Activated CD4-positive, alpha-beta T cell treated with anti-CD3 and anti-CD28 coated beads for 48 hours (primary cell): Measurements from ENCODE around the gene SHLD1.

Experiments
- DNase-seq: peaks from one replicate; pipeline ENCODE4 v3.0.0-alpha.2; 2020

The SHLD1 gene

DNA sequence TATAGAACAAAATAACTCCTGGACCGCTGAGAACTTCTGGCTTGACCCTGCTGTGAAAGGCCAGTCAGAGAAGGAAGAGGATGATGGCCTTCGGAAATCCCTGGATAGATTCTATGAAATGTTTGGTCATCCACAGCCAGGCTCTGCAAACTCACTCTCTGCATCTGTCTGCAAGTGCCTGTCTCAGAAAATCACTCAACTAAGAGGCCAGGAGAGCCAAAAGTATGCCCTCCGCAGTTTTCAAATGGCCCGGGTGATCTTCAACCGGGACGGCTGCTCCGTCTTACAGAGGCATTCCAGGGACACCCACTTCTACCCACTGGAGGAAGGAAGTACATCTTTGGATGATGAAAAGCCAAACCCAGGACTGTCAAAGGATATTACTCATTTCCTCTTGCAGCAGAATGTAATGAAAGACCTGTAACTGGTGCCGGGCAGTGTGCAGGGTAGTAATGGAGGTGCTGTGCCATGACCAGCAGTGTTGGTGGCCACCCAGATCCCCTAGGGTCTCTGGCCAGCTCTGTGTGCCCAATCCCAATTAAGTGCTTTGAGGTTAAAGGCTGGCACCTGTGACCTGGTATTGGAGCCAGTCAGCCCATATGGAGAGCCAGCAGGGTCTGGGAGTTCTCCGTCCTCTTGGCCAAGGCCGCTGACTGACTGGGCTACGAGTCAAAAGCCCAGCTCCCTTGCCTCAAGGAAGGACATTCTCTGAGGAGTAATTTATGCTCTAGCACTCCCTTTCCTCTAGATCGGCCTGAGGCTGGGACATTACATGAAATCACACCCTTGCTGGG, 113.0 kb downstream of the SHLD1 start:
- DNase-seq: no peak

DNA sequence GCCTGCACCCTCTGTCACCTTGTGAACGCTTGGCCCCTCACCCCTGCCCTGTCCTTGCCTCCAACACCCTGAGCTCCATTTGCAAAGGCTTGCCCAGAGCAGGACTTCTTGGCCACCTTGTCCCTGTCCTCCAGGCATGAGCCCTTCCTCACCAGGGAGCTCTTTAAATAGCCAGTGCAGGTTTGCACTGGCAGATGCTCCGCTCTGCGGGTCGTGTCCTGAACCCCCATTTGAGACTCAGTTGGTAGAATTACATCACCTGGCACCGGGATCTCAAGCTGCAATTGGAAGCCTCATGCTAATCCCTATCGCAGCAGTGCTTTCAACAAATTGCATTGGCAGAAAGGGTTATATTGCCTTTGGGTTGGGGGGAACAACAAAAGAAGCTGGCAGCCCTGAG, 114.2 kb downstream of the SHLD1 start:
- no peak for DNase-seq

DNA sequence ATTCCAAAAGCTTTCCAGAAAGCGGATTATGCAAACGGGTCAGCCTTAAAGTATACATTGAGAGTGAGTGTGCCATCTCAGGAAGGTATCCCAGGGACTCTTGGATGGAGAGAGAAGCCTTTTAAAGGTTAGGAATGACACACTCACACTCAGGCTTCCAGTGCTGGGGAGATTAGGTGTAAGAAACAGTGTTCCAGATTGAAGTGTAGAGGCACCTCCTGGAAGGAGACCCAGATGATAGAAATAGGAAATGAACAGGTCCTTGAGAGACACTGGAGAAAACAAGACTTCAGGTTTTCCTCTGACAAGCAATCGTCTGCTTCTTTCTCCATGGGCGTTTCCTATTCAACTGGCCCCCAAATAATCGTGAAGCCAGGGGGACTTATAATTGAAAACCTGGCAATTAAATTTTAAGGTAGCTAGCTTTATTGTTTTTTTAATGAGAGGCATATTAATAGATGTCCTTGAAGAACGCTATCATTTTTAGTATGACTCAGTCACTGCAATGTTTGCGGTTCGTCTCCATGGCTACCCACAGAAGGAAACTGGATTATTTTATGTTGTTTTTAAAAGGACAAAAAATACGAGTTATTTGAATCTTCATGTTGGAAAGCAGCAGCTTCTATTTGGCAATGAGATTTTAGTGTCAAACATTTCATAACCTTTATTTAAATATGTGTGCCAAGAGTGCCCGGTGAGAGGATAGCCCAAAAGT, 114.8 kb downstream of the SHLD1 start:
- DNase-seq: no peak

DNA sequence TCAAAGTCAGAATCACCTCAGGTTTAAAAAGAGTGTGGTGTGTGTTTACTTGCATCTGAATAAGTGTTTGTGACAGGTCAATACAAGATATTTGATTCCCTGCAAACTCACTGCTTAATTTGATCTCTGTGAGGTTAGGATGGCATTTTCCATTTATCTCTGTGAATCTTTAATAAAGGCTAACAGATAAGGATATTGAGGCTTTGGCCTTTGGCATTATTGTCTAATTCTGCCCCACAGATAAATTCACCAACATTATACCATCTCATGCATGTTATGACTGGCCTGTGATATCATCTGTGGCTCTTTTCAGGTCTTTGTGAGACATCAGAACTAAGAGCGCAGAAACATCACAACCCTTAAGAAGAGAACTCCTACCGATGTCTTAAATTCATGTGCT, 115.4 kb downstream of the SHLD1 start:
- no peak for DNase-seq

DNA sequence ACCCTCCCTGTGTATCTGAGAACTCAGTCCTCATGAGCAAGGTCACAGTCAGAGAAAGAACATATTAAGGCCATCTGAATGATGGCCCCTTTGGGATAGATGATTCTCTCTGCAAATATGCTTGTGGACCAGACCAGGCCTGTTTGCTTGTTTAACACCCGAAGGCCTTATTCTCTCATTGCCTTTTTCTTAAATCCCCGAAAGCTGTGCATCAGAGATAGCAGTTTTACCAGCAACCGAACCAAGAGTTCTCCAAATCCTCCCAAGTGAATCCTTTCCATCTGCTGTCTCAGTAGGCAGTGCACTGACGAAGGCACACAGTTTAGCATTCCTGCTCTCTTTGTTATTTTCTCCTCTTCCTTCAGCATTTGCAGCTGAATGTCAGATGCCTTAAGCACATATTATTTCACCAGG, 120.4 kb downstream of the SHLD1 start:
- no peak for DNase-seq

DNA sequence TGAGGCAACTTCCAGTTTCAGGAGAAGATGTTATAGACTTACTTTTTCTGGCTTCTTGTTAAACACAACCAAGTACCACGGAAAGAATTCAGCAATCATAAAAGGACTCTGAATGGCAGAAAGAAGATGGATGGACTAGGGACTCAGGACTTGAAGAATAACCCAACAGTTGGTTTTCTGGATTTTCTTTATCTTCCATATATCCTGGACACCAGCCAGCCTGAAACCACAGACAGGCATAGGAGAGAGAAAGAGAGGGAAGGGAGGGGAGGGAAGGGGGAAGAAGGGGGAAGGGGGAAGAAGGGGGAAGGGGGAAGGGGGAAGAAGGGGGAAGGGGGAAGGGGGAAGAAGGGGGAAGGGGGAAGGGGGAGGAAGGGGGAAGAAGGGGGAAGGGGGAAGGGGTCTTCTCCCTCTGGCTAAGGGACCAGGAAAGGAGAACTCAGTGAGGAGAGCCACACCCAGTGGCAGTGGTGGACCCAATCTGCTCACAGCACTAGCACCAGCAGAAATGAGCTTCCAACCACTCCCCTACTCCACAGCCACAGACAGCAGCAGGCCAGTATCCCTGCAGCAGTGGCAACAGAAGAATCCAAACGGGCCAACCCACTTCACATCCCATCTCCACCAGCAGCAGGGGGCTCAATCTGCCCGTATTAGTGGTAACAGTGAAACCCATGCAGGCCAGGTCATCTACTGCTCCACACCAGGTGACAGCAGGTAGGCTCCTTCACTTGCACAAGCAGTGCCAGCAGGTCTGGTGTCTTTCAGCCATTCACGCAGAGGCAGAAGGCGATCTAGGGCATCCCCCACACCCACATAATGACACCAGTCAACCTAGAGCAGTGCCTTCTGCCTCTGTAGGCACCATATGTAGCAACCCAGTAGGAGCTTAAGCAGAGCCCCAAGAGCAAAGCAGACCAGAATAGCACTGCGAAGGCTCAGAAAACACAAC, 121.5 kb downstream of the SHLD1 start:
- no peak for DNase-seq

DNA sequence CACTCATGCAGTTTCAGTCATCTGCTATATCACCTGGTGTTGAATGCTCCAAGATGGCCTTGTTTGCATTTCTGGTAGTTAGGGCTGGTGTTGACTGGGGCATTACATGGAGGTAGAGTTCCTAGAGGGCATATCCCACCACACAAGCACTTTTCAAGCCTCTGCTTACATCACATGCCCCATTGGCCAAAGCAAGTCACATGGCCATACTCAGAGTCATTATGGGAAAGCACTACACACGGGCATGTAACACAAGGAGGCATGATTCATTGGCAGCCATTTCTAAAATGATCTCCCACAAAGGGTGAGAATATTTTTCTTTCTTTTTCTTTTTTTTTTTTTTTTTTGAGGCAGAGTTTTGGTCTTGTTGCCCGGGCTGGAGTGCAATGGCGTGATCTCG, 126.9 kb downstream of the SHLD1 start:
- no peak for DNase-seq

DNA sequence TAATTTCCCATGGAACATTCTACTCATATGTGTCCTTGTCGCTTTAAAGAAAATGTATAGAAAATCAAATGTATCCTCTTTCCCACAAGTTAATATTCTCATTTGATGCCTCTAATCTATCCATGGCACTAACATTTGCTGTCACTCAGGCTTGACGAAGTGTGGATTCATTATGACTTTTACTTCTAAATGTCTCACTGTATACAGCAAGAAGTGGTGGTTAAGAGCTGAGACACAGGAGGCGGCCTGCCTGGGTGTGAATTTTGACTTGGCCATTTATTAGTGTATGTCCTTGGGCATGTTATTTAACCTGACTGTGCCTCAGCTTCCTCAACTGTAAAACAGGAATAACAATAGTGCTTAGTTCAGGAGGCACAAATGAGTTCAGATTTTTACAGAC, 130.1 kb downstream of the SHLD1 start:
- DNase-seq: no peak

DNA sequence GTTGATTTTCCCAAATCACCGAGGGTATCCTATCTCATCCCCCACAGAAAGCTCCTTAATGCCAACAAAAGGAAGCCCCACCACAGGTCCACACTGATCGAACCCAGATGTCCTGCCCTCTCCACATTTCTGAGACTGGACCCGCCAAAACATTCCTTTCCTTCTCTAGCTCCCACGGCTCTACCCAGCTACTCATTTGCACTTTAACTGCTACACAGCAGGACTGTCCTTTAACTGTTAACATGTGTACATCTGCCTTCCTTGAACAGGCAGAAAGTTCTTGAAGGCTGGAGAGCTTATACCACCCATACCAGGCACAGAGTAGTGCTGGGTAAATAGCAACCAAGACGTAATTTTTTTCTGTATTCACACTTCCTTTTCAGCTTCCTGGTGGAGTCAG, 131.5 kb downstream of the SHLD1 start:
- DNase-seq: no peak

DNA sequence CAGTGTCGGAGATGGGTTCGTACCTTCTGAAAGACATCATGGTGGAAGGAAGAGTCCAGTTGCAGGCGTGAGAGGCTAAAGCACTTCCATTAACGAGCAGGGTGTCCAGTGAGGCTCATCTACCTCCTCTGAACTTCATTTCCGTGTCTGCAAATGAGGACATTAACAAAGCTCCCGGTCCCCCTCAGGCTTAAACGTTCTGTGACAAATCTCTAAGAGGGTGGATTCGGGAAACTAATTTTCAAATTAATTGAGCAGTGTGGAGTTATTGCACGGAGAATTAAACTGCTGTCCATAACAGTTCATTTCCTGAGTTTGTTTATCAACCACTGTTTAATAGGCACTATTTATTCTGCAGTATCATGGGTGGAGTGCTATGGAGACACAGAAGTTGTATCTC, 132.0 kb downstream of the SHLD1 start:
- no peak for DNase-seq

DNA sequence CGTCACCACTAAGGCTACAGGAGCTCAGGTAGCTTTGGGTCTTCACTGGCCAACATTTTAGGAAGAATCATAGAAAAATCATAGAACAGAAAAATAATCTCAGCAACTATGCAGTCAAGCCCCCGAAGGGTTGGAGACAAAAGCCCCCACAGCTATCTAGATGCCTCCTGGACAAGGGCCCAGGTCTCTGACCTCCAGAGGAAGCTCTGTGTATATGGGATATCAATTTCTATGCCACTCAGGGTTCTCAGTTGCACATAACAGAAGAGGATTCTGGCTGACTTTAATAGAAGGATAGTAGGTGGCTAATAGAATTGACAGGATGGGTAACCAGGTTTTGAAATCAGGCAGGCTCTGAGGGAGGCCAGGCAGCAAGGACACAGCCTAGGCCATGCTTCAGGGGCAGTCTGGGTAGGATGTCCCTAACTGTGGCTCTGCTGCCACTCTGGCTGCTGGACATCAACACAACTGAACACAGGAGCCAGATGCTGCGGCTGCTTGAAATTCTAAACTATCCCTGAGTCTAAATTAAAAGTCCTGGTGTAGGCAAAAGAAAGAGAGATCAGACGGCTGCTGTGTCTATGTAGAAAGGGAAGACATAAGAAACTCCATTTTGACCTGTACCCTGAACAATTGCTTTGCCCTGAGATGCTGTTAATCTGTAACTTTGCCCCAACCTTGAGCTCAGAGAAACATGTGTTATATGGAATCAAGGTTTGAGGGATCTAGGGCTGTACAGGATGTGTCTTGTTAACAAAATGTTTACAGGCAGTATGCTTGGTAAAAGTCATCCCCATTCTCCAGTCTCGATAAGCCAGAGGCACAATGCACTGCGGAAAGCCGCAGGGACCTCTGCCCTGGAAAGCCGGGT, 134.5 kb downstream of the SHLD1 start:
- no peak for DNase-seq

DNA sequence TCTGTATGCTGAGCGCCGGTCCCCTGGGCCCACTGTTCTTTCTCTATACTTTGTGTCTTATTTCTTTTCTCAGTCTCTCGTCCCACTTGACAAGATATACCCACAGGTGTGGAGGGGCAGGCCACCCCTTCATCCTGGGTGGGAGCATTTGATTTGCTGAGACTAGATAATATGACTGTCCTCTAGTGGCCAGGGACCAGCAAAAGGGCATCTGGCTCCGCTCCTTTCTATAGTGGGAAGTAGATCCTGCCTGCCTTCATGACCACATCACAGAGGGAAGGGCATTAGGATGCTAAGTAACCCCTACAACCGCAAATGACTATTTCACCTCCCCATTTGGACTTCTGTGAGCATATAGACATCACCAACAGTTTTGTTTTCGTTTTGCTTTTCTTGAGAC, 135.7 kb downstream of the SHLD1 start:
- DNase-seq: no peak

DNA sequence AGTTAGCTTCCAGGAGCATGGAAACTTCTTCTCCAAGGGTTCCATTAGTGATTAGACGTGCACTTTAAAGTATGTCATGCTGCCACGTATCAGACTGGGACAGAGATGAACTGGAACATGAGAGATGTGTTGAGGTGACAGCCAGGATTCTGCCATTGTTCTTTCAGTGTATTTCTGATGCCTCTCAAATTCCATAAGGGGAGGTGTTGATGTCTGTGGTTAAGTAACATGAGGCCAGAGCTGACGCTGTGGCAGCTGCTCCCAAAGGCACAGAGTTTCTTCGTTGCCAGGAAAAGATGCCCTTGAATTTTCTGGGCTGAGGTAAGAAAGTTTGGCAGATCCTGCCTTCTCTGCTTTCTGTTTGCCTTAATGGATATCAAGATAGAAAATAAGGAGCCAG, 136.6 kb downstream of the SHLD1 start:
- no peak for DNase-seq

DNA sequence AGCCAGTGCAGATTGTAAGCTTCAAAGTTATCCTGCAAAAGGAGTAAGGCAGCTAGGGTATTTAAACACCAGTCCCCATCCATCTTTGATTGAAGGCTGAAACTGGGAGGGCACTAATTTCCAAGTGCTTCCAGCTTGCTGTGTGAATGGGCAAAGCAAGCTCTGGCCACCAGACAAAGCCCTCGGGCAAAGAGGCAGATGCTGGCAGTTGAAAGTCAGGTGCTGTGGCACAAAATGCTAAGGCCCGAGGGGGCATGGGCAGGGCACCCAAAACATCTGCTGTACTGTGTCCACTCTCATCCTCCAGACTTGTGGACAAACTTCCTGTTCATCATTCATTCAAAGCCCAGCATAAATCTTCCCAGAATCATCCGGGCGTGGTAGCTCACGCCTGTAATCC, 137.2 kb downstream of the SHLD1 start:
- DNase-seq: no peak

DNA sequence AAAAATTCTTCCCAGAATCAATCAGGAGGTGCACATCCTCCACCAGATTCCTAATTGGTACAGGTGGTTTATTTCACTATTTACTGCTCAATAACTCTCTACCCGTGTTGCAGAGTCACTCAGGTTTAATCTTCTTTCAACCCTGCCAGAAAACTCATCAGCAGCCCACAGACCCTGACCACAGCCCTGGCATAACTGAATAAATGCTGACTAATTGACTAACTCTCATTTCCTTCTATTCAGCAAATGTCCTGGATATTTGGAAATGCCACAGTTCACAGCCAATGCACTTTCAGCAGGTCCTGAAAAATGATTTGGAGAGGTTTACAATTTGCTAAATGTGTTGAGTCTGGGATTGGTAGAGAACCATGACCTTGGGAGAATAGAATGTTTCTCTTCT, 137.8 kb downstream of the SHLD1 start:
- DNase-seq: no peak

DNA sequence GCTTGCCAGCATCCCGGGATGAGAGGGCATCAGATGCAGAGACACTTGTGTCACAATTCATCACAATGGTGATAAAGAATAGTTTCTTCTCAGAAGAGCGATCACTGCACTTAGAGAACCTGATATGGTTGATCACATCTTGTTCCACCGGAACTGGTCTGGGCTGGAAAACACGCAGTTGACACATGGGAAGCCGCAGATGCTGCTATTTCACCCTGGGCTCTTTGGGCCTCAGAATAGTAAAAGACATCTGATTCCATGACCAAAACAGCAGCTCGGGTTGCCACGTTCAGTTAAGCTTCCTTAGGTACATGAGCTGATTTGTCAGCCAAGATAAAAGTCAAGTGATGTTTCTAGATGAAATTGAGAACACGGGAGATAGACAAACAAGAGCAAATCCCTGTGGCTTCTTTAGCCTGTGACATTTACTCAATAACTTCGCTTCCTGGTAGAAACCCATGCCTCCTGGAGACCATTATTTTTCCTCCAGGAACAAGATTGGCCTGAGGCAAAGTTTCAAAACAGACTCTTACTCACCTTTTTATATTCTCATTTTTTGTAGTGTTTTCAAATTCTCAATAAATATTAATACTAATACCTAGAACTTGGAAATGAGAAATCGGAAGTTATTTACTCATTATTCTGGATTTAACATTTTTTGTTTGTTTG, 140.7 kb downstream of the SHLD1 start:
- DNase-seq: no peak

DNA sequence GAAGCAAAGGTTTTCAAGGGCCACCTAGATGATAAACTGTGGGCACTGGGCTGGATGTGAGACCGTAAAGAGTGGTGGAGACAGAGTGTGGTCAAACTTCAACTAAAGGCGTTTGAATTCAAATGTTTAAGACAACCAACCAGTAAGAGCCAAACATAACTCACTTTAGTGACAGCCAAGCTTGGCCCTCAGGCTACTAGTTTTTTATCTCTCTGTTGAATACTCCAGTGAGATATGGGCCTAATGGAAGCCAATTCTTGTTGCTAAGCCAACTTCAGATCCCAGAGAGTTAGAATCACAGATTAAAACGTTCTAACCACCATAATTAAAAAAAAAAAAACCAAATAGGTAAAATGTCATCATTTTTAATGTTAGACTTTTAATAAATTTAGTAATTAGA, 142.9 kb downstream of the SHLD1 start:
- DNase-seq: no peak

DNA sequence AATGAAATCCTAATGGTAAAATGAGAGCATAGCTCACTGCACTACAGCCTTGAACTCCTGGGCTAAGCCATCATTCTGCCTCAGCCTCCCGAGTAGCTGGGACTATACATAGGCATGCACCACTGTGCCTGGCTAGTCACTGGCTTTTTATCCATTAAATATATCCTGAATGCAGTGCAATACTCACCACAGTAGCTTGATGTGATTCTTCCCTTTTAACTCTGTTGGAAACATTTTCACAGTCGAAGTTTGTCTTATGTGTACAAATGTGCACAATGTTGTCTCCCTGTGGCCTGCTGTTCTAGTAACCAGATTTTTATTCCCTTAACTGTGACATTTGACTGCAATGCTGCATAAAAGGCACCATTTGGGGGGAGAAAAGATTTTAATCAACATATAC, 143.4 kb downstream of the SHLD1 start:
- no peak for DNase-seq

DNA sequence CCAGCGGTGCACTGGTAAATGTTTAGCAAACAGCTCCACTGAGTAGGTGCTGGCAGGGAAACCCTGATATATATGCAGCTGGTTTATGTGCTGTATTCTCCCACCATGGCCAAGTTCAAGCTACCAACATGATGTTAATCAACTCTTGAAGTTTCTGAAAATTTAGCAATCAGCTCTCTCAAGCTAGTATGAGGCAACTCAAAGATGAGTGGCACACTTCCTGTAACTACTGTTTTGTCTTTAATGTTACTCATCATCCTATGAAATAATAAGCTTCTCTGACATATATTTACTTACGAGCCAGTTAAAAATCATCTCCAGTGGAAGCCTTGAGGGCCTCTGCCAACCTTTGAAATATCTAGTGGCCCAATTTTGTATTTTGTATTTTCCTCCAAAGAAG, 145.4 kb downstream of the SHLD1 start:
- no peak for DNase-seq

DNA sequence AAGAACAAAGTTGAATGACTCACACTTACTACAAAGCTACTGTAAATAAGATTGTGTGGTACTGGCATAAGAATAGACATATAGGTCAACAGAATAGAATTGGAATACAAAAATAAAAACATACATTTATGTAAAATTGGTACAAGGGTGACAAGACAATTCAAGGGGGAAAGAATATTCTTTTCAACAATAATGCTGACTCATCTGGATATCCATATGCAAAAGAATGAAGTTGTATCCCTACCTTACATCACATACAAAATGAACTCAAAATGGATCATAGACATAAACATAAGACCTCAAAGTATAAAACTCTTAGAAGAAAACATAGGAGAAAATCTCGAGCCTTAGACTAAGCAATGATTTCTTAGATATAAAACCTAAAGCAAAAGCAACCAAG, 149.2 kb downstream of the SHLD1 start:
- DNase-seq: no peak

DNA sequence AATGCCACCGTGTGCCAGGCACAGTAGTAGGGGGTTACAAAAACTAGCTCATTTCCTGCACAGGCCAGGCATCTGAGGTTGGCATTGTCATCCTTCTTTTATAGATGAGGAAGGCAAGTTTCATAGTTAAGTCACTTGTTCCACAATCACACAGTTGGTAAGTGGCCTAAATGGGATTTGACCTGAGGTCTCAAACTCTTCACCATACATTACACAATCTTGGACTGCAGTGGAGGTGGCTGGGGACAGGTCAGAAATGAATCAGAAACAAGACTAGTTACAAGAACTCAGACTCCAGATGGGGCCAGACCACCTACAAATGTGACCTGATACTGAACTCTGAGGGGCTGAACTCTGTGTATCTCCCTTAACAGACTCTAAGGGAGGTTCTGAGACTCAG, 150.7 kb downstream of the SHLD1 start:
- no peak for DNase-seq

DNA sequence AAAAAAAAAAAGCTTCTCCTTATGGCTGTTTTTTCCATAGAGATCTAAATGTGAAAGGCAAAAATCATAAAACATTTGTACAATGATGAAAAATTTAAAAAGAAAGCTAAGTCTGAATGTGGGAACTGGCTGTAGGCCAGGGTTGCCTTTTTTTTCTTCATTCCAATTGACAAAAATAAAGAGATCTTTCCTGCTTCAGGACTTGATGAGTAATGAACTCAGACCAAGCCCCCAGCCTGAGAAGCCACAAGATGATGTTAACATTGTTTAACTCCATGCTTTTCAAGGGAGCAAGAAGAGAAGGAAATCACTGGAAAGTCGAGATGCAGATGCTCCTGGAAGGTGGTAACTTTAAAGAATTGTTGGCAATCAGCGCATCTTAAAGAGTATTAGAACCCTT, 158.8 kb downstream of the SHLD1 start:
- DNase-seq: no peak
